Mesenteric fat pad (tissue), 1 donor: Measurements from ENCODE around the gene EIF5B. TPM values are rescaled to one million over a fixed set of nuclear protein-coding genes. Genes with fewer than 3 reads are reported as not detected.
"Not testable (repeated sequence)": the region's sequence is repeated elsewhere in the genome, so short reads cannot be mapped to it uniquely, and the experiment has no call there.

Experiments used
- DNase-seq: peaks from one replicate; pipeline ENCODE4 v3.0.0-alpha.2; 2020; ENCODE audit warnings: low spot score
- long read RNA-seq: library from polyadenylated mRNA; unstranded; transcript quantifications from one replicate; pipeline ENCODE4 v2.0.0, GENCODE V29; 2020
- total RNA-seq: library from RNA; stranded (reverse); fragmentation: NEBNext Ultra II Directional; extraction: Animal tissue kit (Norgen Biotek cat#: 25700); gene quantifications from one replicate; pipeline ENCODE4 v1.2.1, GENCODE V29; 2021
- donor health status: DM: yes; HTN: yes; CAD: no.

EIF5B gene, protein sequence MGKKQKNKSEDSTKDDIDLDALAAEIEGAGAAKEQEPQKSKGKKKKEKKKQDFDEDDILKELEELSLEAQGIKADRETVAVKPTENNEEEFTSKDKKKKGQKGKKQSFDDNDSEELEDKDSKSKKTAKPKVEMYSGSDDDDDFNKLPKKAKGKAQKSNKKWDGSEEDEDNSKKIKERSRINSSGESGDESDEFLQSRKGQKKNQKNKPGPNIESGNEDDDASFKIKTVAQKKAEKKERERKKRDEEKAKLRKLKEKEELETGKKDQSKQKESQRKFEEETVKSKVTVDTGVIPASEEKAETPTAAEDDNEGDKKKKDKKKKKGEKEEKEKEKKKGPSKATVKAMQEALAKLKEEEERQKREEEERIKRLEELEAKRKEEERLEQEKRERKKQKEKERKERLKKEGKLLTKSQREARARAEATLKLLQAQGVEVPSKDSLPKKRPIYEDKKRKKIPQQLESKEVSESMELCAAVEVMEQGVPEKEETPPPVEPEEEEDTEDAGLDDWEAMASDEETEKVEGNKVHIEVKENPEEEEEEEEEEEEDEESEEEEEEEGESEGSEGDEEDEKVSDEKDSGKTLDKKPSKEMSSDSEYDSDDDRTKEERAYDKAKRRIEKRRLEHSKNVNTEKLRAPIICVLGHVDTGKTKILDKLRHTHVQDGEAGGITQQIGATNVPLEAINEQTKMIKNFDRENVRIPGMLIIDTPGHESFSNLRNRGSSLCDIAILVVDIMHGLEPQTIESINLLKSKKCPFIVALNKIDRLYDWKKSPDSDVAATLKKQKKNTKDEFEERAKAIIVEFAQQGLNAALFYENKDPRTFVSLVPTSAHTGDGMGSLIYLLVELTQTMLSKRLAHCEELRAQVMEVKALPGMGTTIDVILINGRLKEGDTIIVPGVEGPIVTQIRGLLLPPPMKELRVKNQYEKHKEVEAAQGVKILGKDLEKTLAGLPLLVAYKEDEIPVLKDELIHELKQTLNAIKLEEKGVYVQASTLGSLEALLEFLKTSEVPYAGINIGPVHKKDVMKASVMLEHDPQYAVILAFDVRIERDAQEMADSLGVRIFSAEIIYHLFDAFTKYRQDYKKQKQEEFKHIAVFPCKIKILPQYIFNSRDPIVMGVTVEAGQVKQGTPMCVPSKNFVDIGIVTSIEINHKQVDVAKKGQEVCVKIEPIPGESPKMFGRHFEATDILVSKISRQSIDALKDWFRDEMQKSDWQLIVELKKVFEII
- 46.1 TPM for total RNA-seq
- long read RNA-seq, partial matches to known transcripts: 25 of 28 reads
- long read RNA-seq, other reads (novel, unspliced or antisense): 3 of 28 reads

DNA sequence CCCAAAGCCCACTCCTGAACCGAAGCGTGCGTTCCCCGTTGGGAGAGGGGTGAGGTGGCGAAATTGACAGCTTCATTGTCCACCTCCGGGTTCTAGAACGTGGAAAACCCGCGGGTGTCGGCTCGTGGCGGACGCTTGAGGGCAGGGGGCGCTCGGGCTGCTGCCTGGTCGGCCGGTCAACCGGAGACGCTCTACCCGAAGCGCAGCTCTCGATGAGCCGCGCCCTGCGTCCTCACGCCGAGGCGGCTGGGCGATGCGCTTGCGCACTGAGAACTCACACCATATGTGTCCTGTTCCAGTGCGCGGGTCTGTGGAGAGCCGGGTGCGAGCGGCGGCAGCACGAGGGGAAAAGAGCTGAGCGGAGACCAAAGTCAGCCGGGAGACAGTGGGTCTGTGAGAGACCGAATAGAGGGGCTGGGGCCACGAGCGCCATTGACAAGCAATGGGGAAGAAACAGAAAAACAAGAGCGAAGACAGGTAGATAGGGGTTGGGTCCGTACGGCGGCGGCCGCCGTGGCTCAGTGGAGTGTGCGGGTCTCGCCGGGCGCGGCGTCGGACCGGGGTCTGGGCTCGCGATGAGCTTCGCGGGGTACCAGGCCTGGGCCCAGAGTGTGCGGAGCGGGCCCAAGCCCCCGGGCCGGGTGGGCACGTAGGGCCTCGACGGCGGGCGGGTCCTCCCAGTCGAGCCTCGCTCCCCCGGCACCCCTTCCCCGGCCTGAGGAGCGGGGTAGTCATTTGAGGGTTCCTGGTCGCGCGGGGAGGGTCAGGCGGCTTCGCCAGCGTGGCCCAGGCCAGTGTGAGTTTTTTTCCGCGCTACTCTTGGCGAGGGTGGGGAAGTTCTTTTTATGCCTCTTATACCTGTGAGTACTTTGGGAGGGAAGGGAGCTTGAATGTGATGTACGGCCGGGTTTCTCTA is at the start of gene EIF5B:
TSS of gene EIF5B (plus strand) at position 277 of the 916 bp plus-strand sequence. CDS start at position 443, 166 bp downstream.
- DNase-seq: peak; percentile 99

GRCh38 chr2:99297994-99298393 is 39.2 kb upstream of the EIF5B start:
- DNase-seq: no peak

DNA sequence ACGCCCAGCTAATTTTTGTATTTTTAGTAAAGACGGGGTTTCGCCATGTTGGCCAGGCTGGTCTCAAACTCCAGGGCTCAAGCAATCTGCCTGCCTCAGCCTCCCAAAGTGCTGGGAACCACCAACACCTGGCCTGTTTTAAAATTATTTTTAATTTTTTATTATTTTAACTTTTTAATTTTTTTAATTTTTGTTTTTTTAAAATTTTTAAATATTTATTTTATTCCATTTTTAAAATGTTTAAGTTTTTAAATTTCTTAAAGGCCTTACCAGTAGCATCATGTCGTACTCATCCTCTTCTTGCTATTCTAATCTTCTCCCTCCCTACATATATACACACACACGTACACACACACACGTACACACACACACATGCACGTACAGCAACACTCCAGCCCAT is 37.6 kb upstream of the EIF5B start:
- DNase-seq: no peak

- not testable (repeated sequence) for DNase-seq
Observed at GRCh38 chr2:99301097-99301496, 36.1 kb upstream of the EIF5B start, which contains the start of gene LYG1. LYG1 (minus strand) TSS chr2:99301197; CDS start chr2:99295670, 5,527 bp downstream.

DNA sequence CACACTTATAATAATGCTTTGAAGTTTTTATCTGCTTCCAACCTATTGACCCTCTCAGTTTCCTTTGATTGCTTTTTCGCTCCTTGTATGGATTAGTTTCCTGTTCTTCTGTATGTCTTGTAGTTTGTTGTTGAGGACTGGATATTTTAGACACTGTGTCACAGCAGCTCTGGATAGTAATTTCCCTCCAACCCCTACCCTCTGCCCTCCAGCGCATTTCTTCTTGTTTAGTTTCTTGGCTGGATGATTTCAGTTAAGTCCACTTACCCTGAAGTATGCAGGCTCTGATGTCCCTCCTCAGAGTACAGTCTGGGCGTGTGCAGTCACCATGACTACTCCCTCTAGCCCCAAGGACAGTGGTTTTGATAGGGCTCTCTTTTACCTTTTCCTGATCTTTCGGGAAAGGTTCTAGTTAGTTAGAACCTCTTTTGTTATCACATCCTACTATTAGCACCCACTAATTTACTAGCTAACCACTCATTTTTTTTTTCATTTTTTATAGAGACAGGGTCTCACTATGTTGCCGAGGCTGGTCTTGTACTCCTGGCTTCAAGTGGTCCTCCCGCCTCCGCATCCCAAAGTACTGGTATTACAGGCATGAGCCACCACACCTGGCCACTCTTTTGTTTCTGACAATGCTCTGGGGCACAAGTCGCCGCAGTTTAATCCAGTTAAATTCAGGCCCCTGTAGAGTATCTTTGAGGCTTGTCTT is 19.9 kb upstream of the EIF5B start:
- no peak for DNase-seq

GRCh38 chr2:99317873-99318200 is 19.4 kb upstream of the EIF5B start:
- DNase-seq: not testable (repeated sequence)

DNA sequence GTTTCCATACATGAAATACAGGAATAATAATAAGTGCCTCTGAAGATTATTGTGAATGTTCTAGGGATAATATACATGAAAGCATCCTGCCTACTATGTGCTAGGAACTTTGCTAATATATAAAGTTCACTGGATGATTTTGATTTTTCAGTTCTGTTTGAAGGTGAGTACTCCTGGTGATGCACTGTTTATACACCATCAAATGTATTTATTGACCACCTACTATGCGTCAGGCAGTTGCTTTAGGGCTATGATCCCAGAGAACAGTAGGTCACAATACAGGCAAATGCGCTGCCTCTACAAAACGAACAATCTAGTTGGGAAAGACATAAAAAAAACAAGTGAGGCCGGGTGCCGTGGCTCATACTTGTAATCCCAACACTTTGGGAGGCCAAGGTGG is 11.8 kb upstream of the EIF5B start:
- no peak for DNase-seq

DNA sequence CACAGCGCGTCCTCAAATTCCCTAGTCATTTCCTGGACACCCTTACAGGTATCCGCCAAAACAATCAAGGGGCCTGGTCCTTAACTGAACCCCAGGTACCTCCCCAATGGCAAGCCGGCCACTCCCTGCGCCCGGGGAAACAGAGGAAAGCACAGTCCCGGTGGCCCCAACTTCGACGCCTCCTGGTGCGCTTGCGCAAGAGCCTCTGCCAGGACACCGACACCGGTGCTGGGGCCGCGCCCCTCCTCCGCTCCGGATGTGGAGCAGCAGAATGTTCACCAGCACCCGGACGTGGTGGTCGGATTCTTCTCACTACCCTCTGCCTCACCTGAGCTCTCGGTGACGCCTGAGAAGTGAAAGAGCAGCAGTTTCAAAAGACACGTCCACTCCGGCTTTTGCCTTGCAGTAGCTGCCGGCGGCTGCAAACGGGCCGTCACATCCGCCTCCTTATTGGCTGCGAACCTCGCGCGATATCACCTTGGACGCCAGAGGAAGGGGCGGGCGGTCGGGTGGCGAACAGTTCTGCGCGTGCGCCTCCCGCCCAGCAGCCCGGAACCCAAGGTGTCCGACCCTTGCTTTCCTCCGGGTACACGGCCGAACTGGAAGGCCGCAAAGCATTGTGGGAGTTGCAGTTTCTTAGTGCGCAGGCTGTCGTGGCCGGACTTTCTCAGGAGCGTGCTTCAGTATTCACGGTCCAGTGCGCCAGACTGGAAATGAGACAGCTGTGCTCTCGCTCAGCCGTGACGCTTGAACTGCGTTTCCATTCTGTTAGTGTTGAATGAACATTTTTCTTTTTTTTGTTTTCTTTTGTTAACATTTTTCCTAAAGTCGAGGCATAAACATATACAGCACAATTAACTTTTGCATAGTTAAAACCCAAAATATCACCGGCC is 1.0 kb upstream of the EIF5B start, which contains the start of gene TXNDC9:
TSS of gene TXNDC9 (minus strand) at position 423 of the 893 bp plus-strand sequence. CDS start 3,123 bp downstream, outside the sequence.
- DNase-seq: peak; percentile 99

DNA sequence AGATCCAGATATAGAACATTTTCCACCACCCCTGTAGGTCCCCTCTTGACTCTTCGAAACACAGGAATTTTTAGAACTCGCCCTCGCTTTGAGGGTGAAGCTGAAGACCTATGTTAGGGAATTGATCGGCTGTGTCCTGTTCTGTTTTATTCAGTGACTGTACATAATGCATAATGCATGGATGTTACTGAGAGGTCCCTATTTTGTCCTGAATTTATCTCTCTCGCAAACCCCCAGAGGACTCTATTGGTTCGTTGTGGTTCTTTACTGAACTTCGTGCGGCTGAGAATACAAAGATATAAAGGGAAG is 431 bp upstream of the EIF5B start:
- DNase-seq: no peak

GRCh38 chr2:99338029-99338585 is 918 bp downstream of the EIF5B start:
- no peak for DNase-seq

GRCh38 chr2:99340669-99341236 is 3.6 kb downstream of the EIF5B start:
- no peak for DNase-seq

GRCh38 chr2:99342536-99342935 is 5.3 kb downstream of the EIF5B start:
- no peak for DNase-seq

- DNase-seq: not testable (repeated sequence)
Observed at GRCh38 chr2:99345446-99345845, 8.3 kb downstream of the EIF5B start.

DNA sequence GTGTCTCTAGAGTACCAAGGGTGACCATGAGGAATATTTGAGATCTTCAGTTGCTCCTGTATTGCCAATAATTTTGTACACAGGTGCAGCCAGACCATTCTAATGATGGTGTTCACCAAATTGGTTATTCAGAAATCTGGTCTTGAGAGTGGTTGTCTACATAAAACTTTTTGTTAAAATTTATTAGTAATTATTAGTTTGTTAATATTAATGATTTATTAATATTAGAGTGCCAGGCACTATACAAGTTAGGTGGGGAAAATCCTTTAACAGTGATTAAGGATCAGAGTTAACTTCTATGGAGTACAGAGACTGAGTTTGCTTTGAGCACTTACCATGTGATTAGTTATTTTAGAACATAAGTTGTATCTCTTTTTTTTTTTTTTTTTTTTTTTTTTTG is 9.0 kb downstream of the EIF5B start:
- no peak for DNase-seq

DNA sequence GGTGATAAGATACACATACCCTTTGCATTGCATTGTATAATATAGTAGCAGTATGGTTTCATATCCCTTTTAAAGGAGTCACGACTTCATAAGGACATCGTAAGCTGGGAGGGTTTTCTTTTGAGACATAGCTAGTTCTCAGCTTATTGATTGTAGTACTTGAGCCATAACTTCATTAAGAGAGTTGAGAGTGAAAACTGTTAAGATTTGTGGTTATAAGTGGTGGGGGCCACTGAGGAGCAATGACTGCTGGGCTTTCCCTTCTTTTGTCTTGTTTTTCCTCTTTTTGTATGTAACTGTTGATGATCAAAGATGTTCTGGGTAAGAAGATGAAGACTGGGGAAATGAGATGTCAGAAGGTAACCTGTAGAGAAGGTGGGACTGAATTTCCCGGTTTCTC is 11.0 kb downstream of the EIF5B start:
- DNase-seq: no peak

DNA sequence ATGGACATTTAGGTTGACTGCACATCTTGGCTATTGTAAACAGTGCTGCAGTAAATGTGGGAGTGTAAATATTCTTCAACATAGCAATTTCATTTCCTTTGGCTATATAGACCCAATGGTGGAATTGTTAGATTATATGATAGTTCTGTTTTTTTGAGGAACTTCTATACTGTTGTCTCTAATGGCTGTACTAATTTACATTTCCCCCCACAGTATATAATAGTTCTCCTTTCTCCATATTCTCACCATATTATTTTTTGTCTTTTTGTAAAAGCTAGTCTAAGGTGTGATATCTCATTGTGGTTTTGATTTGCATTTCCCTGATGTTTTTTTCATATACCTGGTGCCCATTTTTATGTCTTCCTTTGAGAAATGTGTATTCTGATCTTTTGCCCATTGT is 13.0 kb downstream of the EIF5B start:
- DNase-seq: no peak

DNA sequence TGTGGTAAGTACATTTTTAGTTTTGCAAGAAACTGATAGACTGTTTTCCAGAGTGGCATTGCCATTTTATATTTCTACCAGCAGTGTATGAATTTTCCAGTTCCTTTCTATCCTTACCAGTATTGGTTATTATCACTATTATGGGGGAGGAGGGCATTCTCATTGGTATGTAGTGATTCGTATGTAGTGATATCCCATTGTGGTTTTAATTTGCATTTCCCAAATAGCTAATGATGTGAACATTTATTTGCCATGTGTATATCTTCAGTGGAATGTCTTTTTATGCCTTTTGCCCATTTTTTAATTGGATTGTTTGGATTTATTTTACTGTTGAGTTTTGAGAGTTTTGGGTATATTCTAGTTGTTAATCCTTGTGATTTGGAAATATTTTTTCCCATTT is 16.9 kb downstream of the EIF5B start:
- no peak for DNase-seq

DNA sequence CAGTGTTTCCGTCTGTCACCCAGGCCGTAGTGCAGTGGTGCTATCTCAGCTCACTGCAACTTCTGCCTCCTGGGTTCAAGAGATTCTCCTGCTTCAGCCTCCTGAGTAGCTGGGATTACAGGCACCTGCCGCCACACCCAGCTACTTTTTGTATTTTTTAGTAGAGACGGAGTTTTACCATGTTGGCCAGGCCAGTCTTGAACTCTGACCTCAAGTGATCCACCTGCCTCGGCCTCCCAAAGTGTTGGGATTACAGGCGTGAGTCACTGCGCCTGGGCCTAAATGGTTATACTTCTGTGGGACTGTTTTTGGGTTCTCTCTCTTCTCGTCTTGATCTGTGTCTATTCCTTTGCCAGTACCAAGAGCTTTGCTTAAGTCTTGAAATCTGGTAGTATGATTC is 17.6 kb downstream of the EIF5B start:
- not testable (repeated sequence) for DNase-seq
